Mesendoderm (in vitro differentiated cells): ENCODE results near the gene GPR68.

Source experiments
- DNase-seq: peaks from one replicate; pipeline ENCODE4 v3.0.0; 2013
- H2AK5ac ChIP-seq: 2 replicates; pipeline ENCODE4 v1.6.1; 2013; ENCODE audit warnings: low read length, inconsistent platforms
- H2BK120ac ChIP-seq: 2 replicates; pipeline ENCODE4 v1.6.1; 2013; ENCODE audit warnings: low read depth, mild to moderate bottlenecking, low read length, moderate library complexity, mixed read lengths
- H2BK15ac ChIP-seq: replicated peaks from 2 replicates; pipeline ENCODE4 v1.6.1; 2013; ENCODE audit warnings: low read depth, mild to moderate bottlenecking, moderate library complexity
- H2BK5ac ChIP-seq: 2 replicates; pipeline ENCODE4 v1.6.1; 2013; ENCODE audit warnings: low read length, inconsistent platforms
- H3K18ac ChIP-seq: 2 replicates; pipeline ENCODE4 v1.6.1; 2013; ENCODE audit warnings: mild to moderate bottlenecking, low read length, mixed read lengths
- H3K23ac ChIP-seq: one replicate; pipeline ENCODE4 v1.6.1; 2013; ENCODE audit warnings: low read length
- H3K27ac ChIP-seq: 2 replicates; pipeline ENCODE4 v1.5.1; 2013; ENCODE audit warnings: low read depth, mild to moderate bottlenecking, inconsistent platforms, low read length, moderate library complexity
- H3K27me3 ChIP-seq: 2 replicates; pipeline ENCODE4 v1.6.1; 2013; ENCODE audit warnings: low read length, control low read depth, mild to moderate bottlenecking, inconsistent platforms; ENCODE audit not compliant: insufficient read depth, poor library complexity
- H3K36me3 ChIP-seq: 2 replicates; pipeline ENCODE4 v1.6.1; 2013; ENCODE audit warnings: low read length, inconsistent platforms; ENCODE audit not compliant: control insufficient read depth, insufficient read depth
- H3K4ac ChIP-seq: one replicate; pipeline ENCODE4 v1.6.1; 2013; ENCODE audit warnings: low read depth, mild to moderate bottlenecking, low read length, moderate library complexity
- H3K4me1 ChIP-seq: 2 replicates; pipeline ENCODE4 v1.6.1; 2013; ENCODE audit warnings: low read depth, low read length, inconsistent platforms; ENCODE audit not compliant: control insufficient read depth
- H3K4me2 ChIP-seq: 2 replicates; pipeline ENCODE4 v1.6.1; 2013; ENCODE audit warnings: low read length
- H3K4me3 ChIP-seq: 2 replicates; pipeline ENCODE4 v1.5.1; 2013; ENCODE audit warnings: mild to moderate bottlenecking, low read length
- H3K56ac ChIP-seq: one replicate; pipeline ENCODE4 v1.6.1; 2013; ENCODE audit warnings: low read length
- H3K79me1 ChIP-seq: 2 replicates; pipeline ENCODE4 v1.6.1; 2013; ENCODE audit warnings: low read length, inconsistent platforms
- H3K79me2 ChIP-seq: 2 replicates; pipeline ENCODE4 v1.6.1; 2013; ENCODE audit warnings: mild to moderate bottlenecking, low read length; ENCODE audit not compliant: control insufficient read depth, insufficient read depth
- H3K9ac ChIP-seq: 2 replicates; pipeline ENCODE4 v1.6.1; 2013; ENCODE audit warnings: low read length, inconsistent platforms
- H4K5ac ChIP-seq: one replicate; pipeline ENCODE4 v1.6.1; 2013; ENCODE audit warnings: low read length
- H4K8ac ChIP-seq: one replicate; pipeline ENCODE4 v1.6.1; 2013; ENCODE audit warnings: low read depth, mild to moderate bottlenecking, control low read depth, low read length, moderate library complexity
- WGBS: extraction: QIAGEN DNeasy Blood & Tissue Kit; methylation state at CpG from one replicate; pipeline ENCODE4 v1.1.7; 2013; ENCODE audit warnings: low lambda C conversion rate, missing lambda C conversion rate; ENCODE audit not compliant: insufficient coverage; ENCODE audit errors: extremely low coverage; 5-methylcytosine and 5-hydroxymethylcytosine counted together

Gene GPR68

DNA sequence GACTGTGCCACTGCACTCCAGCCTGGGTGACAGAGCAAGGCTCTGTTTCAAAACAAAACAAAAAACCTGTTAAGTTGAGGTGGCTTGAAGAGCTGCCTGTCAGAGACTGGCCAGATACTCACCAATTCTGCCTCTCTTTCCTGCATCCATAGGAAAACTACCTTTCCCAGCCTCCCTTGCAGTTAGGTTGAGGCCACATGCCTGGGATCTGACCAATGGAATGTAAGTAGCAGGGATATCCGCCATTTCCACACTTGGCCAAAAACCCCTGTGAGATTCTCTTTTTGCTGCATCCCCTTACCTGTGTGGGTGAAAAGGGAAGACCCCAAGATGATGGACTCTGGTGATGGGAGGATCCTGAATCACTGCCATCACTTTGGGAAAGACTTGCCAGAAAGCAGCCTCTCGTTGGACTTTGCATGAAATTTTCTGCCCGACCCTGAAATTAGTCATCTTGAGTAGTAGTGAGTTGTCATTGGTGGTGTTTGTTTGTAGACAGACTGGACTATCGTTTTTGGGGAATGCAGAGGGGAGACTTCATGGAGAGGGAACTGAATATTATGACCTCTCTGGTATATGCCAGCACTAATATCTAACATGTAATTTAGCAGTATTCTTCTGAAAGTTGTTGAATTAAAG, 14.0 kb downstream of the GPR68 start:
- H3K23ac ChIP-seq: no peak overlapping the region
- H3K9ac ChIP-seq: no peak overlapping the region
- H4K5ac ChIP-seq: no peak overlapping the region
- no peak overlapping the region for H3K18ac ChIP-seq
- peak; percentile 37 for DNase-seq
- no peak overlapping the region for H2AK5ac ChIP-seq
- H3K4me1 ChIP-seq: no peaks in the 10 kb centered on the region
- no peak overlapping the region for H3K56ac ChIP-seq
- no peaks in the 10 kb centered on the region for H3K36me3 ChIP-seq
- H3K79me2 ChIP-seq: no peaks in the 10 kb centered on the region
- no peaks in the 10 kb centered on the region for H3K27me3 ChIP-seq
- no CpG with 5 or more reads among the region's 4 CpGs for WGBS
- H3K4me3 ChIP-seq: no peak overlapping the region
- H2BK5ac ChIP-seq: no peak overlapping the region
- H3K4me2 ChIP-seq: no peak overlapping the region
- H4K8ac ChIP-seq: no peak overlapping the region
- H3K79me1 ChIP-seq: no peaks in the 10 kb centered on the region
- no peak overlapping the region for H2BK120ac ChIP-seq
- no peak overlapping the region for H3K27ac ChIP-seq
- H2BK15ac ChIP-seq: no peak overlapping the region
- H3K4ac ChIP-seq: no peak overlapping the region

DNA sequence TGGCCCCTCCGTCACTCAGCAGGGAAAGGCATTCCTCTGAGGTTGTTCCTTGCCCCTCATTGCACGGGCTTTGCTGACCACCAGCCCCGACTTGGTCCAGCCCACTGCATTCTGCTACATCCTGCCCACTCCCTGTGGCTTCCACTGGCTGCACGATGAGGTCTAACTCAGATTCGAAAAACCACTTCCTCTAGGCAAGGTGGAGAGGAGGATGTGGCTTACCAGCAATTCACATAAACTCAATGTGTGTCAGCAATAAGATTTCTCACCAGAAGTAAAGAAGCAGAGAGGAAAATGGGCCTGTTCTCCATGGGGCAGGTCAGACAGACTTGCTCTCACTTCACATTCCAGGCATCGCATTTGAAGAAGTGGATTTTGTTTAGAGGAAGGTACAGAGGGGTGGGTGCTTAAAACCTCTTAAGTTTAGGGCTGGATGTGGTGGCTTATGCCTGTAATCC, 14.7 kb downstream of the GPR68 start:
- no CpG with 5 or more reads among the region's 6 CpGs for WGBS
- Histone ChIP-seq H3K9ac (no peak overlapping the region), H3K4me3 (no peak overlapping the region), H3K79me2 (no peaks in the 10 kb centered on the region), H3K4me1 (no peaks in the 10 kb centered on the region), H2AK5ac (no peak overlapping the region), H3K36me3 (no peaks in the 10 kb centered on the region), H3K4ac (no peak overlapping the region), H3K27me3 (no peaks in the 10 kb centered on the region), H4K8ac (no peak overlapping the region), H3K79me1 (no peaks in the 10 kb centered on the region), H3K27ac (no peak overlapping the region), H2BK5ac (no peak overlapping the region), H2BK15ac (no peak overlapping the region), H3K18ac (no peak overlapping the region), H4K5ac (no peak overlapping the region), H3K23ac (no peak overlapping the region), H3K4me2 (no peak overlapping the region), H3K56ac (no peak overlapping the region), H2BK120ac (no peak overlapping the region)
- DNase-seq: no peak

GRCh38 chr14:91229005-91229382, 15.5 kb downstream of the GPR68 start:
- H3K79me1 ChIP-seq: no peaks in the 10 kb centered on the region
- no peaks in the 10 kb centered on the region for H3K79me2 ChIP-seq
- H3K27ac ChIP-seq: no peak overlapping the region
- H2AK5ac ChIP-seq: no peak overlapping the region
- DNase-seq: no peak
- H3K27me3 ChIP-seq: no peaks in the 10 kb centered on the region
- H4K5ac ChIP-seq: no peak overlapping the region
- H2BK5ac ChIP-seq: no peak overlapping the region
- no peak overlapping the region for H3K4me3 ChIP-seq
- no peak overlapping the region for H3K56ac ChIP-seq
- no peak overlapping the region for H3K18ac ChIP-seq
- WGBS: no CpG with 5 or more reads among the region's 1 CpG
- H3K9ac ChIP-seq: no peak overlapping the region
- H3K36me3 ChIP-seq: no peaks in the 10 kb centered on the region
- H3K4ac ChIP-seq: no peak overlapping the region
- H4K8ac ChIP-seq: no peak overlapping the region
- no peak overlapping the region for H3K4me2 ChIP-seq
- H3K4me1 ChIP-seq: no peaks in the 10 kb centered on the region
- H3K23ac ChIP-seq: no peak overlapping the region
- no peak overlapping the region for H2BK120ac ChIP-seq
- no peak overlapping the region for H2BK15ac ChIP-seq

DNA sequence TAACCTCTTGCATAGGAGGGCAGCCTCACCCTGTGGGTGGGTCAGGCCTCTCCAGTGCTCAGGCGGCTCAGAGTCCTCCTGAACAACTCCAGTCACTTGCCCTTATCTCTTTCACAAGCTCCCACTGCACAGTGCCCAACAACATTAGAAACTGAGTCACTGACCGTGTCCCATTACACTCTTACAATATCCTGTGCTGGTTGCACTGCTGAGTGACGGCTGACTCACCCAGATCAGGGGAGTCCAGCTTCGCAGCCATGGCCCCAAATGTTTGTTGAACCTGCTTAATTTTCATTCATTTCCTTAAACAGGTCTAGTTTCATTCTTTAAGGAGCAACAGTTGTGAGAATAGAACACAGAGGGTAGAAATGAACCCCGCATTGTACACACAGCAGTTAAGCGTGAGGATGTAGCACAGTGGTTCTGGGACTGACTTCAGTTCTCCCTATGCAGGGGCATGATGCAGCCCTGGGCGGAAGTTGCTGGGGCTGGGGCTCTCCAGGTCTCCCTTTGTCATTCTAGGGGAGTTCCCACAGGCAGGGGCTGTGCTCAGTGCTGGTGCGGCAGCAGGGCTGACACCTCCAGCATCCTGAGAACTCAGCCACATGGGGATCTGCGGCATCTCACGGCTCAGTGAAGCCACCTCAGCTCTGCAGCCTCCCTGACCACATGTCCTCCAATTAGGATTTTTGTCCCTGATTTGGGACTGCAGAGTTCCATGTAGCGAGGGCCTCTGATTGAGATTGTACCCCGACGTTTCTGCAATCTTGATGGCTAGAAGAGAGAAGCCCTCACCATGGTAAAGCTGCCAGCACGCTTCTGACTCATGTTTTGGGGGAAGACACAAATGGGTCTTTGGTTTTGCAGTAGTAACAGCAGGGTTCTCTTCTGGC, 16.1 kb downstream of the GPR68 start:
- Histone ChIP-seq H3K79me1 (no peaks in the 10 kb centered on the region), H3K79me2 (no peaks in the 10 kb centered on the region), H3K4ac (no peak overlapping the region), H2BK120ac (no peak overlapping the region), H2BK5ac (no peak overlapping the region), H3K18ac (no peak overlapping the region), H2BK15ac (no peak overlapping the region), H3K4me3 (no peak overlapping the region), H3K4me2 (no peak overlapping the region), H4K8ac (no peak overlapping the region), H3K27ac (no peak overlapping the region), H3K4me1 (no peaks in the 10 kb centered on the region), H3K36me3 (no peaks in the 10 kb centered on the region), H2AK5ac (no peak overlapping the region), H3K23ac (no peak overlapping the region), H4K5ac (no peak overlapping the region), H3K27me3 (no peaks in the 10 kb centered on the region), H3K9ac (no peak overlapping the region), H3K56ac (no peak overlapping the region)
- peak; percentile 27 for DNase-seq
- WGBS: no CpG with 5 or more reads among the region's 14 CpGs

DNA sequence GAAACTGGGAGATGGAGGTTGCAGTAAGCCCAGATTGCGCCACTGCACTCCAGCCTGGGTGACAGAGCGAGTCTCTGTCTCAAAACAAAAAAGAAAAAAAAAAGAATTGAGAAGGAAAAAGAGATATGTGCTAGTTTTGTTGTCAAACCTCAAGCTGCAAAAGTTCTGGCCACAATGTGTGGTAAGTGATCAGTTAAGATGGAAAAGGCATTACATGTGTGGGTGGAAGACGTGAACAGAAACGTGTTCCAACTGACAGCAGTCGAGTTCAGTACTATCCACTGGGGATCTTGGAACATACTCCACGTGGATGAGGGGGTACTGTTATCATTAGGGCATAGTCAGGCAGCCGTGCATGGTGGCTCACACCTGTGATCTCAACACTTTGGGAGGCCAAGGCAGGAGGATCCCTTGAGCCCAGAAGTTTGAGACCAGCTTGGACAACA, 17.3 kb downstream of the GPR68 start:
- Histone ChIP-seq H3K27ac (no peak overlapping the region), H4K5ac (no peak overlapping the region), H3K4ac (no peak overlapping the region), H3K56ac (no peak overlapping the region), H2BK120ac (no peak overlapping the region), H2BK15ac (no peak overlapping the region), H3K79me2 (no peaks in the 10 kb centered on the region), H3K9ac (no peak overlapping the region), H3K4me3 (no peak overlapping the region), H3K4me1 (no peaks in the 10 kb centered on the region), H3K27me3 (no peaks in the 10 kb centered on the region), H3K36me3 (no peaks in the 10 kb centered on the region), H3K79me1 (no peaks in the 10 kb centered on the region), H3K23ac (no peak overlapping the region), H4K8ac (no peak overlapping the region), H3K4me2 (no peak overlapping the region), H3K18ac (no peak overlapping the region), H2AK5ac (no peak overlapping the region), H2BK5ac (no peak overlapping the region)
- WGBS: no CpG with 5 or more reads among the region's 7 CpGs
- no peak for DNase-seq
